GM21447 (cell line): ENCODE measurements around the gene NR3C1.
"Not testable (repeated sequence)": the region's sequence is repeated elsewhere in the genome, so short reads cannot be mapped to it uniquely, and the experiment has no call there.

ENCODE experiments used
- ATAC-seq: cut with Tn5 transposase; IDR thresholded peaks from one replicate; pipeline ENCODE4 v1.9.1; 2021; ENCODE audit not compliant: unreplicated experiment

The NR3C1 gene

GRCh38 chr5:143341807-143342570 is 61.5 kb downstream of the NR3C1 start:
- ATAC-seq = no peak

GRCh38 chr5:143340891-143341685 is 62.4 kb downstream of the NR3C1 start:
- ATAC-seq = no peak

- ATAC-seq = no peak
These were observed 64.7 kb downstream of the NR3C1 start for GRCh38 chr5:143338658-143339366.

GRCh38 chr5:143337946-143338345 is 65.5 kb downstream of the NR3C1 start:
- ATAC-seq = no peak

GRCh38 chr5:143336485-143336884 is 67.0 kb downstream of the NR3C1 start:
- ATAC-seq = no peak

GRCh38 chr5:143334903-143335302 is 68.6 kb downstream of the NR3C1 start:
- ATAC-seq = no peak

GRCh38 chr5:143334380-143334779 is 69.1 kb downstream of the NR3C1 start:
- not testable (repeated sequence) for ATAC-seq

- no peak for ATAC-seq
These were observed 71.5 kb downstream of the NR3C1 start for GRCh38 chr5:143331956-143332355.

GRCh38 chr5:143329843-143330242 is 73.6 kb downstream of the NR3C1 start:
- no peak for ATAC-seq

GRCh38 chr5:143328589-143329220 is 74.8 kb downstream of the NR3C1 start:
- no peak for ATAC-seq

GRCh38 chr5:143325086-143325485 is 78.4 kb downstream of the NR3C1 start:
- ATAC-seq = not testable (repeated sequence)

GRCh38 chr5:143322931-143323630 is 80.4 kb downstream of the NR3C1 start:
- not testable (repeated sequence) for ATAC-seq

GRCh38 chr5:143322176-143322575 is 81.3 kb downstream of the NR3C1 start:
- no peak for ATAC-seq

- ATAC-seq = no peak
These were observed 83.9 kb downstream of the NR3C1 start for GRCh38 chr5:143319437-143320227.

- ATAC-seq = no peak
These were observed 84.7 kb downstream of the NR3C1 start for GRCh38 chr5:143318833-143319232.

- no peak for ATAC-seq
These were observed 85.2 kb downstream of the NR3C1 start for GRCh38 chr5:143318270-143318669.

- no peak for ATAC-seq
These were observed 86.4 kb downstream of the NR3C1 start for GRCh38 chr5:143316844-143317631.

- ATAC-seq = no peak
These were observed 87.1 kb downstream of the NR3C1 start for GRCh38 chr5:143316337-143316736.

GRCh38 chr5:143315929-143316328 is 87.6 kb downstream of the NR3C1 start:
- no peak for ATAC-seq
